GM18499 (cell line): Measurements from ENCODE around the gene ABCC2.
"Not testable (repeated sequence)": the region's sequence is repeated elsewhere in the genome, so short reads cannot be mapped to it uniquely, and the experiment has no call there.

ENCODE experiments used
- ATAC-seq: cut with Tn5 transposase; IDR thresholded peaks from one replicate; pipeline ENCODE4 v1.9.1; 2021; ENCODE audit warnings: moderate number of reproducible peaks; ENCODE audit not compliant: insufficient read depth, unreplicated experiment

ABCC2 gene

GRCh38 chr10:99880080-99880835 is 97.8 kb downstream of the ABCC2 start:
- ATAC-seq = no peak

GRCh38 chr10:99881371-99881770 is 98.9 kb downstream of the ABCC2 start:
- no peak for ATAC-seq

- ATAC-seq = no peak
These were observed 101.1 kb downstream of the ABCC2 start for GRCh38 chr10:99883523-99883922.

GRCh38 chr10:99888622-99889021 is 106.2 kb downstream of the ABCC2 start:
- no peak for ATAC-seq

DNA sequence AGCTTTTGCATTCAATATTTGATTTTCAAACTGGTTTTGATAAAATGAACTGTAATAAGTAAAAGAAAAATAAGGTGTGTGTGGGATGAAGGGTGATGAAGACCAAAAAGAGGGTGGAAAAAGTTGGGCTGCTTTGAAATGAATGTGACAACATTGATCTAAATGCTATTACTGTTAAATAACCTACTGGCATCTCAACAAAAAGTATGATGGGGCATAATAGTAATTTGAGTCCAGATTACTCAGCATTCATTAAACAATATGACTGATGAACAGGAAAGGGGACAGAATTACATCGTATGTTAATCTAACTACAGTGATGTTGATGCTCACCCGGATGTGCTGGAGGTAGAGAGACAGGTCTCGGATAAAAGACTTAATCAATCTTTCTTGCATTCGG is 112.2 kb downstream of the ABCC2 start:
- no peak for ATAC-seq

GRCh38 chr10:99895066-99895465 is 112.6 kb downstream of the ABCC2 start:
- not testable (repeated sequence) for ATAC-seq

GRCh38 chr10:99895867-99896266 is 113.4 kb downstream of the ABCC2 start:
- ATAC-seq = no peak
